ENCODE data around the gene CLIP1.

The CLIP1 gene

DNA sequence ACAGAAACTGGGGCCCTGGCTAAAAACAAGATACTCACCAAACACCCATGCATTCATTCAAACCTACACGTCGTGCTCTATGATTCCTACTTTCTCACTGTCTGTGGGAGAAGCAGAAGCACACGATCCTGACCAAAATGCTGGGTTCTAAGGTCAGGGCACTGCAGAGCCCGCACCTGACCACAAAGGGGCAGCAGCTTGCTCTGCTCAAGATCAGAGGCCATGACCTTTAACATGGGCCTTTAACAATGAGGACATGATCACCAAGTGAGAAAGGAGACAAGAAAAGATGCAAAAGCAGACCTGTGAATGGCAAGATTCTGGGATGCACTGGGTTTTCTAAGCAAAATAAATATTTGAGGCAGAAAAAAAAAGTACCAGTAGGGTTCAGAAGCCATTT lies 116.1 kb downstream of the CLIP1 start:
- no peak for DNase-seq (ENCODE audit: low read depth)
- no peak overlapping the region for H3K4me3 ChIP-seq (ENCODE audit: control insufficient read depth, low read depth, low read length)
- TF ChIP-seq, protein P1, sequence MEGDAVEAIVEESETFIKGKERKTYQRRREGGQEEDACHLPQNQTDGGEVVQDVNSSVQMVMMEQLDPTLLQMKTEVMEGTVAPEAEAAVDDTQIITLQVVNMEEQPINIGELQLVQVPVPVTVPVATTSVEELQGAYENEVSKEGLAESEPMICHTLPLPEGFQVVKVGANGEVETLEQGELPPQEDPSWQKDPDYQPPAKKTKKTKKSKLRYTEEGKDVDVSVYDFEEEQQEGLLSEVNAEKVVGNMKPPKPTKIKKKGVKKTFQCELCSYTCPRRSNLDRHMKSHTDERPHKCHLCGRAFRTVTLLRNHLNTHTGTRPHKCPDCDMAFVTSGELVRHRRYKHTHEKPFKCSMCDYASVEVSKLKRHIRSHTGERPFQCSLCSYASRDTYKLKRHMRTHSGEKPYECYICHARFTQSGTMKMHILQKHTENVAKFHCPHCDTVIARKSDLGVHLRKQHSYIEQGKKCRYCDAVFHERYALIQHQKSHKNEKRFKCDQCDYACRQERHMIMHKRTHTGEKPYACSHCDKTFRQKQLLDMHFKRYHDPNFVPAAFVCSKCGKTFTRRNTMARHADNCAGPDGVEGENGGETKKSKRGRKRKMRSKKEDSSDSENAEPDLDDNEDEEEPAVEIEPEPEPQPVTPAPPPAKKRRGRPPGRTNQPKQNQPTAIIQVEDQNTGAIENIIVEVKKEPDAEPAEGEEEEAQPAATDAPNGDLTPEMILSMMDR (conservative IDR thresholded peaks at IDR 0.05; ENCODE audit: control insufficient read depth, insufficient read depth, low read depth, low read length): no peak

- TF ChIP-seq, protein P1 (conservative IDR thresholded peaks at IDR 0.05; ENCODE audit: control insufficient read depth, insufficient read depth, low read depth, low read length): no peak
- no peak overlapping the region for H3K4me3 ChIP-seq (ENCODE audit: control insufficient read depth, low read depth, low read length)
- no peak for DNase-seq (ENCODE audit: low read depth)
Measured at GRCh38 chr12:122304924-122305323, 117.5 kb downstream of the CLIP1 start.

- DNase-seq (ENCODE audit: low read depth): no peak
- H3K4me3 ChIP-seq (ENCODE audit: control insufficient read depth, low read depth, low read length): no peak overlapping the region
- TF ChIP-seq, protein P1 (conservative IDR thresholded peaks at IDR 0.05; ENCODE audit: control insufficient read depth, insufficient read depth, low read depth, low read length): no peak
Measured at GRCh38 chr12:122303068-122303467, 119.4 kb downstream of the CLIP1 start.

- no peak overlapping the region for H3K4me3 ChIP-seq (ENCODE audit: control insufficient read depth, low read depth, low read length)
- TF ChIP-seq, protein P1 (conservative IDR thresholded peaks at IDR 0.05; ENCODE audit: control insufficient read depth, insufficient read depth, low read depth, low read length): no peak
- DNase-seq (ENCODE audit: low read depth): no peak
Measured at GRCh38 chr12:122298071-122298748, 124.3 kb downstream of the CLIP1 start.

DNA sequence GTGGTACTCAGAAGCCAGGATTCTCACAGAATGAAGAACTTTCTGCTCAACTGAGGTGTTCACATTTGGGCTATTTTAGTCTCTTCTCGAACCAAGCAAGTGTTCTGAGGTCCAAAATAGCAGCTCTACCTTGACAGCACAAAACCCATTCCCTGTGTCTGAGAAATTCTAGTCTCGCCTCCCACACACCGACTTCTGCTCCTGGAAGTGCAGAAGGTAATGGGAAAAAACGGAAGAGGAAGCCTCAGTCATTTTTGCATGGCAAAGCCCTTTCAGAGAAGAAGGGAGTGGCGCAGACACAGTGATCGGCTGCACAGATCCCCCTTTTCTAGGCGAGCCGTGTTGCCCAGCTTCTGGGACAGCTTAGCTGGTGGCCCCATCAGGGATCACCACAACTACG lies 125.0 kb downstream of the CLIP1 start:
- DNase-seq (ENCODE audit: low read depth): no peak
- TF ChIP-seq, protein P1 (conservative IDR thresholded peaks at IDR 0.05; ENCODE audit: control insufficient read depth, insufficient read depth, low read depth, low read length): no peak
- no peak overlapping the region for H3K4me3 ChIP-seq (ENCODE audit: control insufficient read depth, low read depth, low read length)

- H3K4me3 ChIP-seq (ENCODE audit: control insufficient read depth, low read depth, low read length): no peak overlapping the region
- TF ChIP-seq, protein P1 (conservative IDR thresholded peaks at IDR 0.05; ENCODE audit: control insufficient read depth, insufficient read depth, low read depth, low read length): no peak
- DNase-seq (ENCODE audit: low read depth): no peak
Measured at GRCh38 chr12:122295877-122296276, 126.6 kb downstream of the CLIP1 start.

GRCh38 chr12:122293081-122293480 lies 129.4 kb downstream of the CLIP1 start:
- DNase-seq (ENCODE audit: low read depth): no peak
- TF ChIP-seq, protein P1 (conservative IDR thresholded peaks at IDR 0.05; ENCODE audit: control insufficient read depth, insufficient read depth, low read depth, low read length): no peak

More at GRCh38 chr12:122293081-122293480, 129.4 kb downstream of the CLIP1 start:
- H3K4me3 ChIP-seq (ENCODE audit: control insufficient read depth, low read depth, low read length): no peak overlapping the region
